ENCODE measurements around the gene LRP5.

LRP5 gene

DNA sequence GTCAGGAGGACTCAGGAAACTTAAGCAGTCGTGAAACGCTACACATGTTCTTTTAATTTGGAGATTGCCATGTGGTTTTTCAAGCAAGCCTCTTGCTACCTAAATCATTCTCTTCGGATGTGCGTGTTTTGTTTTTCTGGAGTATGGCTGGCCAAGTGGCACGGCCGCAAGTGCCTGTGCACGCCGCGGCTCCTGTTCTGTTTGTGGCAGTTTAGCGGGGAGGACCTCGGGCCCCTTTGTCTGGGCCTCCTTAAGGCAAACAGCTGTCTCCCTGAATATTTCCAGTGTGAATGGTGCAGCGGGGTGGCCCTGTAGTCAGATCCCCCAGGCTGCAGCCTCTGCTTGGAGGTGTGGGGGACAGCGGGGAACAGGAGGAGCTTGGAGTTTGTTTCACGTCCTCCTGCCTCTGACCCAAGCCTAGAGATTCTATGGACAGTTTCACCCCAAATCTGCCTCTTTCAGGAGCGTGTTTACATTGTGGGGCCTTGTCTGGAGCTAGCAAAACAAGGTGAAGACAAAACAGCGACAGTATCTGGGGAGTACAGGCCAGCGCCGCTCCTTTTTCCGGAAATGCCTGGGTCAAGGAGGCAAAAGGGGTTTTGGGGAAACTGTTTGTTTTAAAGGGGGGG is 1.3 kb downstream of the LRP5 start:
- Histone ChIP-seq H3K27ac (peak overlapping the region; percentile 11), H3K27me3 (ENCODE audit: control insufficient read depth, insufficient read depth, low read length) (no peaks in the 10 kb centered on the region), H3K9me3 (ENCODE audit: control insufficient read depth, low read length) (no peaks in the 10 kb centered on the region), H3K4me2 (ENCODE audit: low read length) (peak overlapping the region; percentile 80), H3K79me2 (peaks cover 21% of the 10 kb centered on the region), H2AFZ (peak overlapping the region; percentile 44), H3K9ac (no peak overlapping the region), H3K4me3 (ENCODE audit: low read depth, low read length) (peak overlapping the region; percentile 52), H3K4me1 (peaks cover 6% of the 10 kb centered on the region), H3K36me3 (ENCODE audit: control insufficient read depth, insufficient read depth, low read length) (no peaks in the 10 kb centered on the region)
- TF ChIP-seq, protein P1, sequence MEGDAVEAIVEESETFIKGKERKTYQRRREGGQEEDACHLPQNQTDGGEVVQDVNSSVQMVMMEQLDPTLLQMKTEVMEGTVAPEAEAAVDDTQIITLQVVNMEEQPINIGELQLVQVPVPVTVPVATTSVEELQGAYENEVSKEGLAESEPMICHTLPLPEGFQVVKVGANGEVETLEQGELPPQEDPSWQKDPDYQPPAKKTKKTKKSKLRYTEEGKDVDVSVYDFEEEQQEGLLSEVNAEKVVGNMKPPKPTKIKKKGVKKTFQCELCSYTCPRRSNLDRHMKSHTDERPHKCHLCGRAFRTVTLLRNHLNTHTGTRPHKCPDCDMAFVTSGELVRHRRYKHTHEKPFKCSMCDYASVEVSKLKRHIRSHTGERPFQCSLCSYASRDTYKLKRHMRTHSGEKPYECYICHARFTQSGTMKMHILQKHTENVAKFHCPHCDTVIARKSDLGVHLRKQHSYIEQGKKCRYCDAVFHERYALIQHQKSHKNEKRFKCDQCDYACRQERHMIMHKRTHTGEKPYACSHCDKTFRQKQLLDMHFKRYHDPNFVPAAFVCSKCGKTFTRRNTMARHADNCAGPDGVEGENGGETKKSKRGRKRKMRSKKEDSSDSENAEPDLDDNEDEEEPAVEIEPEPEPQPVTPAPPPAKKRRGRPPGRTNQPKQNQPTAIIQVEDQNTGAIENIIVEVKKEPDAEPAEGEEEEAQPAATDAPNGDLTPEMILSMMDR (IDR thresholded peaks at IDR 0.05), result no peak

DNA sequence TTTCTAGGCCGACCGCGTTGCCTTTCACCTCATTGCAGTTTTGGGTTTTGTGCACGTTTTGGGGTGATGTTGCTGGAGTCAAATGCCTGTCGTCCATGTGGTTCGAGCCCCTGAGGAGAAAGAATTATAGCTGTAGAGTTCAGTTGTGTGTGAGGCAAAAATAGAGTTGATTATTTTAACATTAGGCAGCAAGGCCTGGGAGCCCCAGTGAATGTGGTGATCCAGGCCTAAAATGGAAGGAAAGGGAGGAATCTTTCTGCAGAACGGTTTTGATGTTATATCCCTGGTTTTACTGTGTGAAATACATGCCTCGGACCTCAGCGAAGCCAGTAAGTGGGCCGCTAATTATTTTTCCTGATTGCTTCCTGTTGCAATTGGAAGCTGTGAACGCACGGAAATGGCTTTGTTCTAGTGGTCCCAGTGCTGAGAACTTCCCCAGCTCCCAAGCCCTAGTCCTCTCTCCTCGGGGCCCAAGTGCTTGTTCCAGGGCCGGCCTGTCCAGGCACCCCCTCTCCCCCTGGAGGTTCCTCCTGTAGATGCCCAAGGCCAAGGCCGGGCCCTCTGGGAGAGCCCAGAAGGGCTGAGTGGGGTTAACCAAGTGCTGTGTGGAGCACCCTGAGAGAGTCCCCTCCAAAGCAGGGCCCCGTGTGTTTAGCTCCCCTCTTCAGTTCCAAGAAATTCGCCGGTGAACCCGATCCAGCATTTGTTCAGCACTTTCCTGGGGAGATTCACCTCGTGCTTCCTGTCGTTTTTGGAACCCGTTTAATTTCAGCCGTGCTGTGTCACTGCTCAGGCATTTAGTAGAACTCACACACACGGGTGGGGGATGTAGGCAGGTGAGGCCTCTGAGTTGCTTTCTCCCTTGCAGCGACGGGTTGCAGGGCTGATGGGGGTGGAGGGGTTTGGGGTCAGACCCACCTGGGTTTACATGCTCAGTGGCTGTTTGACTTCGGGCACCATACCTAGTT is 2.1 kb downstream of the LRP5 start:
- Histone ChIP-seq H3K27ac (peak overlapping the region; percentile 42), H3K4me3 (ENCODE audit: low read depth, low read length) (no peak overlapping the region), H3K9me3 (ENCODE audit: control insufficient read depth, low read length) (no peaks in the 10 kb centered on the region), H2AFZ (peak overlapping the region; percentile 22), H3K79me2 (peaks cover 21% of the 10 kb centered on the region), H3K4me1 (peaks cover 6% of the 10 kb centered on the region), H3K27me3 (ENCODE audit: control insufficient read depth, insufficient read depth, low read length) (no peaks in the 10 kb centered on the region), H3K36me3 (ENCODE audit: control insufficient read depth, insufficient read depth, low read length) (no peaks in the 10 kb centered on the region), H3K9ac (no peak overlapping the region), H3K4me2 (ENCODE audit: low read length) (peak overlapping the region; percentile 80)
- TF ChIP-seq, protein P1 (IDR thresholded peaks at IDR 0.05), result no peak

DNA sequence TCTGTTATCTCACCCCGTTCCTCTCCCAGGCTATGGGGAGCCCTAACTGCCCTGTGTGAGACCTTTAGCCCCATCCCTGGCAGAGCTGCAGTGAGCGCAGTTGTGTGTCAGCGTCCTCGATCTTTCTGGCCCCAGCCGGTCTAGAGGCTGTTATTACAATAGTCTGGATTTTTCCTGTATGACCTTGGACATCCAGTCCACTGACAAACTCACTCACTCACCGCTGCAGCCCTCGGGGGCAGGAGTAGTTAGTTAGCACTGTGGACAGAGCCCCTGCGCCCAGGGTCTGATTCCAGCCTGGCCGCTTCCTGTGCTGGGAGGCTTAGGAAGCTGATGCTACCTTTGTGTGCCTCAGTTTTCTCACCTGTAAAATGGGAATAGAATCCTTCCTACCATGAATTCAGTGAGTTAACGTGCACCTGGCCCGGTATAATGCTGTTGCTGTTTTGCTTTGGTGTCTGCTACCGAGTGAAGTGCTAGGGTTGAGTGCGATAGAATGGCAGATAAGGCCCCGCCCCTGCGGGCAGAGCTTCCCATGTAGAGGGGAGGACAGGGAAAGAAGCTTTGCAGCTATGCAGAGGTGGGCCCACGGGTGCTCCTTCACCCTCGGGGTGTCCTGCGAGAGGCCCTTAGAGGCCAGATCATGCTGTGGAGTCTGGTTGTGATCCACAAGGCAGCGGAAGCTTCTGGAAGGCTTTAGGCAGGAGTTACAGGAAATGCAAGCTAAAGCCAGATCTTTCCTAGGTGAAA is 3.0 kb downstream of the LRP5 start:
- Histone ChIP-seq H3K4me3 (ENCODE audit: low read depth, low read length) (no peak overlapping the region), H3K4me1 (peaks cover 6% of the 10 kb centered on the region), H3K9ac (no peak overlapping the region), H2AFZ (no peak overlapping the region), H3K27ac (peak overlapping the region; percentile 42), H3K79me2 (peaks cover 21% of the 10 kb centered on the region), H3K36me3 (ENCODE audit: control insufficient read depth, insufficient read depth, low read length) (no peaks in the 10 kb centered on the region), H3K4me2 (ENCODE audit: low read length) (no peak overlapping the region), H3K9me3 (ENCODE audit: control insufficient read depth, low read length) (no peaks in the 10 kb centered on the region), H3K27me3 (ENCODE audit: control insufficient read depth, insufficient read depth, low read length) (no peaks in the 10 kb centered on the region)
- TF ChIP-seq, protein P1 (IDR thresholded peaks at IDR 0.05), result no peak

DNA sequence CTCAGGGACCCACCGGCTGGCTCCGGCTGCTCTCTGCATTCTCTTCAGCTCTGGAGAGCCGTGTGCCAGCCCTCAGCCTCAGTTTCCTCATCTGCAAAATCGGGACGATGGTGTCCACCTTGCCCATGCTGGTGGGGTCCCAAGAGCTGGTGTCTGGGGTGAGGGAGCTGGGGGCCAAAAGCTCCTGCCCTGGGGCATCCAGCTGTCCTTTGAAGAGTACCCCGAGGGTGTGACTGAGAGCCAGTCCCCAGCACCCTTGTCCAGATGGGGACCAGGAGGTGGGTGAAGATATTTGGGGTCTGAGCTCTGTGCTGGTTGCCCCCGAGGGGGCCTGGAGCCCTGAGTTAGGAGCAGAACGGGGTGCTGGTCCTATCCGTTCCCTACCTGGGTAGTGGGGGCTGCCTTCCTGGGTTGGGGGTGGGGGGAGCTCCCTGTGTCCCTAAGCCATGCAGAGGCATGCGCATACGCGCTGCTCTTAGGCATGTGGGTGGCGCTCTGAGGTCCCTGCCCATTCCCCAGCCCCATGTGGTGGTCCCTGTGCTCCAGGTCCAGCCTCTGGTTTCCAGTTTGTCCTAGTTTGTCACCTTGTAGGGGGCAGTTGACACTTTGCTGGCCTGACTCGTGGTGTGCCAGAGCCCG is 4.9 kb downstream of the LRP5 start:
- Histone ChIP-seq H3K9ac (no peak overlapping the region), H3K27ac (no peak overlapping the region), H3K4me1 (peaks cover 6% of the 10 kb centered on the region)

More for the DNA sequence above, 4.9 kb downstream of the LRP5 start:
- H3K9me3 ChIP-seq (ENCODE audit: control insufficient read depth, low read length), result no peaks in the 10 kb centered on the region
- H3K79me2 ChIP-seq, result peaks cover 31% of the 10 kb centered on the region
- H3K36me3 ChIP-seq (ENCODE audit: control insufficient read depth, insufficient read depth, low read length), result no peaks in the 10 kb centered on the region
- H3K27me3 ChIP-seq (ENCODE audit: control insufficient read depth, insufficient read depth, low read length), result no peaks in the 10 kb centered on the region
- H2AFZ ChIP-seq, result no peak overlapping the region
- H3K4me3 ChIP-seq (ENCODE audit: low read depth, low read length), result no peak overlapping the region
- TF ChIP-seq, protein P1 (IDR thresholded peaks at IDR 0.05), result no peak
- H3K4me2 ChIP-seq (ENCODE audit: low read length), result no peak overlapping the region
